Endothelial cell (in vitro differentiated cells): ENCODE data around the gene ROGDI. TPM values are rescaled to one million over a fixed set of nuclear protein-coding genes. Genes with fewer than 3 reads are reported as not detected.
A peak's percentile ranks its signal among the peaks of the same experiment; 100 is the strongest.

ENCODE experiments used
- DNase-seq: peaks from one replicate; pipeline ENCODE4 v3.0.0; 2021; ENCODE audit warnings: low spot score
- H3K27ac Mint-ChIP-seq: one replicate; pipeline ENCODE4 v1.8.0; 2021; ENCODE audit warnings: mixed read lengths, inconsistent platforms; ENCODE audit not compliant: unreplicated experiment
- H3K27me3 Mint-ChIP-seq: one replicate; pipeline ENCODE4 v1.8.0; 2021; ENCODE audit warnings: mild to moderate bottlenecking, moderate library complexity, mixed read lengths, inconsistent platforms; ENCODE audit not compliant: unreplicated experiment
- H3K36me3 Mint-ChIP-seq: one replicate; pipeline ENCODE4 v1.8.0; 2021; ENCODE audit warnings: mild to moderate bottlenecking, low read depth, mixed read lengths, inconsistent platforms; ENCODE audit not compliant: unreplicated experiment
- H3K4me1 Mint-ChIP-seq: one replicate; pipeline ENCODE4 v1.8.0; 2021; ENCODE audit warnings: mild to moderate bottlenecking, mixed read lengths, inconsistent platforms; ENCODE audit not compliant: unreplicated experiment
- H3K4me3 Mint-ChIP-seq: one replicate; pipeline ENCODE4 v1.8.0; 2021; ENCODE audit warnings: mild to moderate bottlenecking, mixed read lengths, inconsistent platforms; ENCODE audit not compliant: unreplicated experiment
- H3K9me3 Mint-ChIP-seq: one replicate; pipeline ENCODE4 v1.8.0; 2021; ENCODE audit warnings: mixed read lengths, inconsistent platforms; ENCODE audit not compliant: unreplicated experiment
- CTCF ChIP-seq: fragments of 200-600 bp; sonication (generic); IDR thresholded peaks from one replicate; pipeline ENCODE4 v1.5.0; 2021; ENCODE audit warnings: antibody characterized with exemption; ENCODE audit not compliant: unreplicated experiment
- total RNA-seq: library from RNA; stranded (reverse); fragmentation: NEBNext Ultra II Directional; extraction: Animal tissue kit (Norgen Biotek cat#: 25700); gene quantifications from one replicate; pipeline ENCODE4 v1.2.1, GENCODE V29; 2021; ENCODE audit not compliant: unreplicated experiment

Gene ROGDI
- total RNA-seq, 1 donor from 2014 or later, result 46.2 TPM

GRCh38 chr16:4833584-4833983 is 31.2 kb upstream of the ROGDI start:
- Mint-ChIP-seq H3K27ac (no peak overlapping the region), H3K27me3 (peaks cover 3% of the 10 kb centered on the region), H3K4me3 (no peak overlapping the region), H3K4me1 (no peaks in the 10 kb centered on the region), H3K36me3 (peaks cover 35% of the 10 kb centered on the region), H3K9me3 (no peaks in the 10 kb centered on the region)
- no peak for DNase-seq
- TF ChIP-seq CTCF, result no peak

- Mint-ChIP-seq H3K4me1 (no peaks in the 10 kb centered on the region), H3K27me3 (peaks cover 3% of the 10 kb centered on the region), H3K36me3 (peaks cover 35% of the 10 kb centered on the region), H3K9me3 (no peaks in the 10 kb centered on the region), H3K4me3 (no peak overlapping the region), H3K27ac (no peak overlapping the region)
- TF ChIP-seq CTCF, result no peak
- DNase-seq, result no peak
Observed at GRCh38 chr16:4832698-4833343, 30.4 kb upstream of the ROGDI start.

- Mint-ChIP-seq H3K27ac (no peak overlapping the region), H3K36me3 (peaks cover 35% of the 10 kb centered on the region), H3K27me3 (peaks cover 4% of the 10 kb centered on the region), H3K9me3 (no peaks in the 10 kb centered on the region), H3K4me1 (no peaks in the 10 kb centered on the region), H3K4me3 (no peak overlapping the region)
- TF ChIP-seq CTCF, result no peak
- no peak for DNase-seq
Observed at GRCh38 chr16:4831616-4832015, 29.2 kb upstream of the ROGDI start.

- DNase-seq, result no peak
- no peak for TF ChIP-seq CTCF
Observed at GRCh38 chr16:4830408-4830807, 28.0 kb upstream of the ROGDI start.

GRCh38 chr16:4828567-4829321 is 26.3 kb upstream of the ROGDI start:
- H3K9me3 Mint-ChIP-seq, result no peaks in the 10 kb centered on the region
- DNase-seq, result no peak
- no peak for TF ChIP-seq CTCF
- no peaks in the 10 kb centered on the region for H3K4me1 Mint-ChIP-seq
- no peak overlapping the region for H3K4me3 Mint-ChIP-seq
- peaks cover 4% of the 10 kb centered on the region for H3K27me3 Mint-ChIP-seq
- peaks cover 44% of the 10 kb centered on the region for H3K36me3 Mint-ChIP-seq
- H3K27ac Mint-ChIP-seq, result no peak overlapping the region

More at GRCh38 chr16:4830408-4830807, 28.0 kb upstream of the ROGDI start:
- H3K9me3 Mint-ChIP-seq, result no peaks in the 10 kb centered on the region
- H3K27ac Mint-ChIP-seq, result no peak overlapping the region
- H3K27me3 Mint-ChIP-seq, result peaks cover 4% of the 10 kb centered on the region
- no peaks in the 10 kb centered on the region for H3K4me1 Mint-ChIP-seq
- H3K36me3 Mint-ChIP-seq, result peaks cover 35% of the 10 kb centered on the region
- H3K4me3 Mint-ChIP-seq, result peak overlapping the region; percentile 38
